ENCODE measurements around the gene EPHA6. TPM values are rescaled to one million over a fixed set of nuclear protein-coding genes. Genes with fewer than 3 reads are reported as not detected.

The EPHA6 gene
- total and polyA plus RNA-seq, 7 donors = 0.58 to 53.5 (median 45.4) TPM; not detected in 2

DNA sequence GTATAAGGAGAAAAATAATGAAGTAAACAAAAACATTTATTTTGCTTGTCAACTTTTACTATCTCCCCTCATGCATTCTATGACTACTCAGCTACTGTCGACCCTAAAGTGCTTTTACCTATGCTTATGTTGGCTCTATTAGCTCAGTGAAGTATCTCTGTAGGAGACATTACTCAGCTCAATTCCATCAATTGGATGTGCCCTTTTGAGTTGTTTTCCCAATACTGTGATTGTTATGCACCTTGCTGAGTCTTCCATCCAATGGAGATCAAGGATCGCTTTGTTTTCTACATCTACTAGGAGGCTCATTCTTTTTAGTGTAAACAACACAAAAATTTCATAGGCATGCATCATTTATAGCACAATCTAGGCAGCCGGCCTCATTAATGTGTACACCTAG, 546.4 kb downstream of the EPHA6 start:
- Histone ChIP-seq H3K9me3 (no peaks in the 10 kb centered on the region), H3K27me3 (no peaks in the 10 kb centered on the region), H3K4me1 (no peaks in the 10 kb centered on the region), H3K36me3 (no peaks in the 10 kb centered on the region), H3K4me3 (no peak overlapping the region), H3K27ac (no peak overlapping the region)
- intact Hi-C loops (cut with DNase I) = no loop called here
- no peak for TF ChIP-seq POLR2A (IDR thresholded peaks at IDR 0.05)
- no peak for TF ChIP-seq EP300 (IDR thresholded peaks at IDR 0.05)
- TF ChIP-seq POLR2AphosphoS5 (IDR thresholded peaks at IDR 0.05) = no peak
- TF ChIP-seq, protein P1, sequence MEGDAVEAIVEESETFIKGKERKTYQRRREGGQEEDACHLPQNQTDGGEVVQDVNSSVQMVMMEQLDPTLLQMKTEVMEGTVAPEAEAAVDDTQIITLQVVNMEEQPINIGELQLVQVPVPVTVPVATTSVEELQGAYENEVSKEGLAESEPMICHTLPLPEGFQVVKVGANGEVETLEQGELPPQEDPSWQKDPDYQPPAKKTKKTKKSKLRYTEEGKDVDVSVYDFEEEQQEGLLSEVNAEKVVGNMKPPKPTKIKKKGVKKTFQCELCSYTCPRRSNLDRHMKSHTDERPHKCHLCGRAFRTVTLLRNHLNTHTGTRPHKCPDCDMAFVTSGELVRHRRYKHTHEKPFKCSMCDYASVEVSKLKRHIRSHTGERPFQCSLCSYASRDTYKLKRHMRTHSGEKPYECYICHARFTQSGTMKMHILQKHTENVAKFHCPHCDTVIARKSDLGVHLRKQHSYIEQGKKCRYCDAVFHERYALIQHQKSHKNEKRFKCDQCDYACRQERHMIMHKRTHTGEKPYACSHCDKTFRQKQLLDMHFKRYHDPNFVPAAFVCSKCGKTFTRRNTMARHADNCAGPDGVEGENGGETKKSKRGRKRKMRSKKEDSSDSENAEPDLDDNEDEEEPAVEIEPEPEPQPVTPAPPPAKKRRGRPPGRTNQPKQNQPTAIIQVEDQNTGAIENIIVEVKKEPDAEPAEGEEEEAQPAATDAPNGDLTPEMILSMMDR (IDR thresholded peaks at IDR 0.05) = no peak
- WGBS, 2 donors = 72 to 80% methylated on average over 3 of the region's 3 CpGs
- no peak for DNase-seq

DNA sequence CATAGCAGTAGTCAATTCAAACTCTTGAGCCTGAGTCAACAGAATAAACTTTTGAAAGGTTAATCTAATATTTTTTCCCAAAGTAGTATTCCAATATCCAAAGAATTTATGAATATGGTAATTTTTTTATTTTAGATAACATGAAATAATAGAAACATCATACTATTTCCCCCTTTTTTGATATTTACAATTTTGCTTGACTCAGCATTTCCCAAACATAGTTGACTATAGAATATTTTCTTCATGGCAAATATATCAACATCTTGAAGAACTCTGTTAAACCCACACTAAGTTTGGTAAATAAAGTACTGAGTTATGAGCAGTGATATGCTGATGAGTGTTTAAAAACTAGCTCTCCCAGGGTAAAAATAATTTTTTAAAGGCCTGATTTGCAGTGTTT, 570.2 kb downstream of the EPHA6 start:
- Histone ChIP-seq H3K36me3 (no peaks in the 10 kb centered on the region), H3K4me3 (no peak overlapping the region), H3K27me3 (no peaks in the 10 kb centered on the region), H3K4me1 (no peaks in the 10 kb centered on the region), H3K27ac (no peak overlapping the region), H3K9me3 (peaks cover 0 to 3% (median 0%) of the 10 kb centered on the region in 4 donors)
- TF ChIP-seq POLR2A (IDR thresholded peaks at IDR 0.05) = no peak
- TF ChIP-seq, protein P1 (IDR thresholded peaks at IDR 0.05) = no peak
- TF ChIP-seq POLR2AphosphoS5 (IDR thresholded peaks at IDR 0.05) = no peak
- no peak for TF ChIP-seq EP300 (IDR thresholded peaks at IDR 0.05)
- DNase-seq = no peak
- intact Hi-C loops (cut with DNase I) = no loop called here

DNA sequence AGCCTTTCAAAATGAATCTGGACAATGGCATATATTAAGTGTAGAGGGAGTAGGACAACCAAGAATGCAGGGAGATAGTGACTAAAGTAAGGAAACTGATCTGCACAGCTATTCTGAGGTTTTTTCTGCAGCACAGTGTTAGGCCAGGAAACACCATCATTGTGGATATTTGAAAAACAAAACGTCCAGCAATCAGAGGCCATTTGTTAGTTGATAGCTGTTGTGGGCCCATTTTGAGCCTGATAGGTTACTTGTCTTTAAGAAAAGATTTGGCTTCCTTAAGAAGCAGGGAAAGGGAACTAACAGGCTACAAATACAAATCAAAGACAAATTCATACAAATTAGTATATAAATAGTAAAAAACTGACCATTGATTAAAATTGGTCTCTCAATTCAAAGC, 574.4 kb downstream of the EPHA6 start:
- Histone ChIP-seq H3K27ac (no peak overlapping the region), H3K4me3 (no peak overlapping the region), H3K36me3 (no peaks in the 10 kb centered on the region), H3K27me3 (no peaks in the 10 kb centered on the region), H3K4me1 (no peaks in the 10 kb centered on the region), H3K9me3 (peaks cover 0 to 3% (median 0%) of the 10 kb centered on the region in 4 donors)
- 35 to 43% methylated on average over 1 of the region's 1 CpG for WGBS, 2 donors
- TF ChIP-seq, protein P1 (IDR thresholded peaks at IDR 0.05) = no peak
- TF ChIP-seq EP300 (IDR thresholded peaks at IDR 0.05) (no peak), POLR2AphosphoS5 (IDR thresholded peaks at IDR 0.05) (no peak), POLR2A (IDR thresholded peaks at IDR 0.05) (no peak)
- intact Hi-C loops (cut with DNase I) = no loop called here
- no peak for DNase-seq

DNA sequence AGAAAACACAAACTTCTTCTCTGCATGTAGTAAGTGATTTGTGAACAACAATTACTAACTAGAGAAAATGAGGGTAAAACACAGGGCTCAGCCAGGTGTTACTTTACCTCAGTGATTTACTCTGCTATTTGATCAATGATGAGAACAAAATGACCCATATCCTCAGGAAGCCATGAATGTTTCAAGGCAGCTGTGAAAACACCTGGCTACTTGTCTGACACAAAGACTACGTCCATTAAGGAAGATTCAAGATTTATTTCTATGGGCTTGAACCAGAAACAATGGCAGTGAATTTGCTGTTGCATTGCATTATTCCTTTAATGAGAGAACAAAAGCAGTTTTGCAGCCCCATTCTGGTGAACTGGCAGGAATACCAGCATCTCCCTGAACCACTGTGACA, 575.5 kb downstream of the EPHA6 start:
- 66 to 67% methylated on average over 1 of the region's 1 CpG for WGBS, 2 donors
- Histone ChIP-seq H3K27me3 (no peaks in the 10 kb centered on the region), H3K9me3 (peaks cover 0 to 3% (median 0%) of the 10 kb centered on the region in 4 donors), H3K4me1 (no peaks in the 10 kb centered on the region), H3K4me3 (no peak overlapping the region), H3K36me3 (no peaks in the 10 kb centered on the region), H3K27ac (no peak overlapping the region)
- intact Hi-C loops (cut with DNase I) = no loop called here
- no peak for TF ChIP-seq POLR2A (IDR thresholded peaks at IDR 0.05)
- TF ChIP-seq, protein P1 (IDR thresholded peaks at IDR 0.05) = no peak
- TF ChIP-seq EP300 (IDR thresholded peaks at IDR 0.05) = no peak
- no peak for TF ChIP-seq POLR2AphosphoS5 (IDR thresholded peaks at IDR 0.05)
- DNase-seq = no peak

DNA sequence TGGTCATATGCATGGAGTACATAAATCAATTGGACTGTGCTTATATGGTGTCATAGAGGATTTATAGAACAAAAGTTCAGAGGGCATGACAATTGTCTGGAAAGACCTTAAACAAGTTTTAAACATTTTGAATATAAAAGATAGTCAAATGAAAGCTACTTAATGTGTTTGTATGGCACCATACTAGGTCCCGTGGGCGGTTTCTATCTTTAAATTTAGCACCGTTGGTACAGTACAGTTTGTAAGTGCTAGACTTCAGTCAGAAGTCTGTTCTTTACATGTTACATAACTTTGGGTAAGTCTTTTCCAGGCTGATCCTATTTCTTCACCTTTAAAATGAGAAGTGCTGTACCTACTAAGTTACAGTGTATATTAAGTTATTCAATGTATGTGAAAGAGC, 576.8 kb downstream of the EPHA6 start:
- Histone ChIP-seq H3K4me3 (no peak overlapping the region), H3K9me3 (peaks cover 0 to 3% (median 0%) of the 10 kb centered on the region in 4 donors), H3K36me3 (no peaks in the 10 kb centered on the region), H3K27ac (no peak overlapping the region), H3K27me3 (no peaks in the 10 kb centered on the region), H3K4me1 (no peaks in the 10 kb centered on the region)
- 82 to 91% methylated on average over 3 of the region's 3 CpGs for WGBS, 2 donors
- TF ChIP-seq, protein P1 (IDR thresholded peaks at IDR 0.05) = no peak
- no peak for TF ChIP-seq POLR2AphosphoS5 (IDR thresholded peaks at IDR 0.05)
- no peak for TF ChIP-seq POLR2A (IDR thresholded peaks at IDR 0.05)
- no peak for TF ChIP-seq EP300 (IDR thresholded peaks at IDR 0.05)
- no peak for DNase-seq
- intact Hi-C loops (cut with DNase I) = no loop called here
